AG10803 (cell line): ENCODE data around the gene DPH1.

Source experiments
- DNase-seq: peaks from one replicate; pipeline ENCODE4 v3.0.0; 2010; ENCODE audit warnings: low read depth
- H3K4me3 ChIP-seq: 2 replicates; pipeline ENCODE4 v1.5.1; 2011; ENCODE audit warnings: mild to moderate bottlenecking, low read length, control low read depth
- CTCF ChIP-seq: conservative IDR thresholded peaks from 2 replicates; pipeline ENCODE4 v1.5.1; 2011; ENCODE audit warnings: mild to moderate bottlenecking, low read length, control low read depth, inconsistent platforms

Gene DPH1

GRCh38 chr17:2023692-2024571 lies 6.0 kb upstream of the DPH1 start:
- DNase-seq = peak; percentile 43
- H3K4me3 ChIP-seq = peak overlapping the region; percentile 47
- no peak for TF ChIP-seq CTCF

GRCh38 chr17:2024572-2025219 lies 5.3 kb upstream of the DPH1 start:
- no peak for TF ChIP-seq CTCF
- no peak for DNase-seq
- peak overlapping the region; percentile 50 for H3K4me3 ChIP-seq

GRCh38 chr17:2025220-2025621 lies 4.7 kb upstream of the DPH1 start, which contains the start of gene RTN4RL1:
TSS of gene RTN4RL1 (minus strand) at chr17:2025334. CDS start at chr17:2024865, 469 bp downstream.
- H3K4me3 ChIP-seq = peak within 1 kb of the TSS; percentile 50
- no peak for TF ChIP-seq CTCF
- DNase-seq = peak; percentile 55

- TF ChIP-seq CTCF = peak; percentile 76
- DNase-seq = peak; percentile 55
- peak overlapping the region; percentile 50 for H3K4me3 ChIP-seq
Observed at GRCh38 chr17:2025622-2026309, 4.2 kb upstream of the DPH1 start.

GRCh38 chr17:2027528-2028233 lies 2.3 kb upstream of the DPH1 start:
- no peak overlapping the region for H3K4me3 ChIP-seq
- no peak for TF ChIP-seq CTCF

GRCh38 chr17:2028234-2028614 lies 1.7 kb upstream of the DPH1 start:
- H3K4me3 ChIP-seq = no peak overlapping the region
- DNase-seq = no peak
- TF ChIP-seq CTCF = no peak

More at GRCh38 chr17:2027528-2028233, 2.3 kb upstream of the DPH1 start:
- no peak for DNase-seq
